ENCODE data around the gene DNMT3L.
"Not testable (repeated sequence)": the region's sequence is repeated elsewhere in the genome, so short reads cannot be mapped to it uniquely, and the experiment has no call there.

GRCh38 chr21:44197156-44197516, 64.6 kb downstream of the DNMT3L start:
- not testable (repeated sequence) for TF ChIP-seq CTCF (IDR thresholded peaks at IDR 0.05; ENCODE audit: low read depth, low read length, missing input control); RXRA (IDR thresholded peaks at IDR 0.05); REST (IDR thresholded peaks at IDR 0.05); YY1 (IDR thresholded peaks at IDR 0.05); EGR1 (IDR thresholded peaks at IDR 0.05; ENCODE audit: low read depth in 2 of 2); GABPA (IDR thresholded peaks at IDR 0.05 in 1 of 2, conservative IDR thresholded peaks at IDR 0.05 in 1 of 2); MAX (IDR thresholded peaks at IDR 0.05); TAF1 (conservative IDR thresholded peaks at IDR 0.05); ZBTB33 (IDR thresholded peaks at IDR 0.05); SP1 (IDR thresholded peaks at IDR 0.05); ATF3 (IDR thresholded peaks at IDR 0.05); FOXA1 (IDR thresholded peaks at IDR 0.05)

Data from liver (tissue), 3 donors.